GM21390 (cell line): ENCODE measurements around the gene CASP9.
"Not testable (repeated sequence)": the region's sequence is repeated elsewhere in the genome, so short reads cannot be mapped to it uniquely, and the experiment has no call there.

ENCODE experiments used
- ATAC-seq: cut with Tn5 transposase; IDR thresholded peaks from one replicate; pipeline ENCODE4 v1.9.1; 2021; ENCODE audit not compliant: unreplicated experiment

The CASP9 gene

DNA sequence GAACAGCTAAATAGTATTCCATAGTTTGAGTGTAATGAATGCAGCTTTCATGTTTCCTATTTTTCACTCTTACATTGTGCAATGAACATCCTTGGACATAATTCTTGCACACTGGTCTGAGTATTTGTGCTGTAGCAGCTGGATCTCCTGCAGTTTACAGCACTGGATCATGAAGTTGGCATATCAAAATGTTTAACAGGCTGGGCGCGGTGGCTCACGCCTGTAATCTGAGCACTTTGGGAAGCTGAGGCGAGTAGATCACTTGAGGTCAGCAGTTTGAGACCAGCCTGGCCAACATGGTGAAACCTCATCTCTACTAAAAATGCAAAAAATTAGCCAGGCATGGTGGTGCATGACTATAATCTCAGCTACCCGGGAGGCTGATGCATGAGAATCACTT lies 52.9 kb downstream of the CASP9 start:
- ATAC-seq, result not testable (repeated sequence)

DNA sequence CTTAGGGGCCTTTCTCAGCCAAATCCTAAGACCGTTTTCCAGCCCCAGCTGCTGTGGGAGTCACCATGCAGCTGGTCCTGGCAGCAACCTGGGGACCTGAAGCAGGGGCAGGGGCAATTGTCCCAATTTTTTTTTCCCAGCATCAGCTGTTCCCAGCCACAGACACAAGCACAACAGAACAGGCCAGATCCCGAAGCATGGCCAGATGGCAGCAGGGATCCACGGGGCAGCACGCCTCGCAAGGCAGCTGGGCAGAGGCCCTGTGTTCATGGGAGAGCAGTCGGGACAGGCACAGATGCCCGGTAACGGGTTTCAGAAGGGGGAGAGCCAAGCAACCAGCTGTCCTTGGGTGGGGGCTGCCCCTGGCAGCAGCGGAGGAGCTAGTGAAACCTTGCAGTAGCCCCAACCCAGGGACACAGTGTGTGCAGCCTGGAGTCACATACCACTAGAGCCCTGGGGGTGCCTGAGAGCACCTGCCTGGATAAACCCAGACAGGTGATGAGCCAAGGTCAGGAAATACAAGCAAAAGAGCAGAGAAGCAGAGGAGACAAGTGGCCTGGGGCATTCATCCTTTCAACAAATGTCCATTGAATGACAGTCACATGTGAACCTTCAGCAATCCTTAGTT lies 54.1 kb downstream of the CASP9 start:
- not testable (repeated sequence) for ATAC-seq

DNA sequence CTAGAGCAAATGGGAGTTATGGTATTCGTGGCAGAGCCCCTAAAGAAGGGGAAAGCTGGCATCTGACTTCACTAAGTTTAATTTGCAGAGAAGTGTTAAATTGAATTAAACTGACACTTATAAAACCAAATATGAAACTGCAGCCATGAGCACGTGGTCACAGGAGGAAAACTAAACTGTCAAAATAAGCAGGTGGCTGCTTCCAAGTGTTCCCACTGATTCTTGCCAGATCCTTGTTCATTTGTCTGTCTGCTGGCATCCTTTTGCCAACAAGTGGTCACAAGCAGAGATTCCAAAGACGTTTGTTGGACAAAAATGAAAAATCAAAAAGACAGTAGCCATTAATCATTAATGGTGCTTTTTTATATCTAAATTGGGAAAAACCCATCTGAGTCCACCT lies 54.7 kb downstream of the CASP9 start:
- ATAC-seq, result no peak

DNA sequence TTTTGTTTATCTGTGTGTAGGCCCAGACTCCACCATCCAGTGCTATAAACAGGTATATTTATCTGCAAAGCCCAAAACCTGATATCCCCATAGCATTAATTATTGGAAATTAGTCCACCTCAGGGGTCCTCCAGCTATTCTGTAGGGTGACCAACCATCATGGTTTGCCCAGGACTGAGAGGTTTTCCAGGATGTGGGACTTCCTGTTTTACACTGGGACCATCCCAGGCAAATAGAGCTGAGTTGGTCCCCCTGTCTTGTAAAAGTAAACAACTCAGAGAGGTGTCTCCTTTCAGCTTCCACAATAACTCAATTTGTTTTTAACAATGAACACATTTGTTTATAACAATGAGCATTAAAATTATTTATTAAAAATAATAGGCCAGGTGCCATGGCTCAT lies 55.9 kb downstream of the CASP9 start:
- no peak for ATAC-seq

DNA sequence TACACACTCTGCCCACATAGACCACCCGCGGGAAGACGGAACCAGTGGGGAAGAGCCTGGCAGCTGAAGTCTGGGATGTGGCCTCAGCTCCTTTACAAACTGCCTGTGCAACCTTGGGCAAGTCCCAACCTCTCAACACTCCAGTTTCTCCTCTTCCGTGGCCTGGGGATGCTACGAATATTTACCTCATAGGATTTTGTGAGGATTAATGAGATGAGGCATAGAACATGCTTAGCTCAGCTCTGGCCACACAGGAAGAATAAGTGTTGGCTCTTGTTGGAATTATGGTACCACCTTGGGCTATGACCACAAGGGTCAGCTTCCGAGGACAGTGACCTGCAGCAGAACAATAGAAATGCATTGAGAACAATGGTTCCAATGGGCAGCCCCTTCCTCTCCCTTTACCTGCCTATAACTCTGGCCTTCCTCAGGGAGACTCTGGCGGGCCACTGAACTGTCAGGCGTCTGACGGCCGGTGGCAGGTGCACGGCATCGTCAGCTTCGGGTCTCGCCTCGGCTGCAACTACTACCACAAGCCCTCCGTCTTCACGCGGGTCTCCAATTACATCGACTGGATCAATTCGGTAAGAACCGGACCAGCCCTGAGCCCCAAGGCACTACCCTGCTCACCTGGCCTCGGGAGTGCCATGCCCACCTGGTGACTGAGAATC lies 56.9 kb downstream of the CASP9 start:
- ATAC-seq, result not testable (repeated sequence)

DNA sequence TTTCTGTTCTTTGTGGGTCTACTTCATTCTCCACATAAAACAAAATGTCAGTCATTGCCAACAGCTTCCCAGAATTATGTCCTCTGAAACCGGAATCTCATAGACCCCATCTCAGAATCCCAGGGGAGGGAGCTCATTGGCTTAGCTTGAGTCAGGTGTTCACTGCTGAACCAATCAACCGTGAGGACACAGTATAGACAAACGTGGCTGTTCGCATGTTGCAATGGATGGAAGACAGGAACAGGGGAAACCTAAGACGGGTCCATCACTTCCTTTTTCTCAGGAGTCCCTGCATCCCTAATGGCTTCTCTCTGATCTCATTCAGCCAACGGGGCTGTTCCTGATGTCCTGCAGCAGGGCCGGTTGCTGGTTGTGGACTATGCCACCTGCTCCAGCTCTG lies 58.3 kb downstream of the CASP9 start:
- no peak for ATAC-seq

DNA sequence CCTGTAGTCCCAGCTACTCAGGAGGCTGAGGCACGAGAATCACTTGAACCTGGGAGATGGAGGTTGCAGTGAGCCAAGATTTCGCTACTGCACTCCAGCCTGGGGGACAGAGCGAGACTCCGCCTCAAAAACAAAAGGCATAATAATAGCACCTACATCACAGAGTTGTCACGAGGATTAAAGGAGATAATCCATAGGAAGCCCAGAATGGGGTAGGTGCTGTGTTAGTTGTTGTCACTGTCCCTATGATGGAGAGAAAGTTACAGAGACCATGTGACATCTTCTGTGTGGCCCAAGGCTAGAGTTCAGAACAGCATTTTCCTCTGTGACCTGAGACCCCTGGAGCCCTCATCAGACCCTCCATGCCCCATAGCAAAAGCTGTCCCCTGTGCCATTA lies 60.1 kb downstream of the CASP9 start:
- not testable (repeated sequence) for ATAC-seq

DNA sequence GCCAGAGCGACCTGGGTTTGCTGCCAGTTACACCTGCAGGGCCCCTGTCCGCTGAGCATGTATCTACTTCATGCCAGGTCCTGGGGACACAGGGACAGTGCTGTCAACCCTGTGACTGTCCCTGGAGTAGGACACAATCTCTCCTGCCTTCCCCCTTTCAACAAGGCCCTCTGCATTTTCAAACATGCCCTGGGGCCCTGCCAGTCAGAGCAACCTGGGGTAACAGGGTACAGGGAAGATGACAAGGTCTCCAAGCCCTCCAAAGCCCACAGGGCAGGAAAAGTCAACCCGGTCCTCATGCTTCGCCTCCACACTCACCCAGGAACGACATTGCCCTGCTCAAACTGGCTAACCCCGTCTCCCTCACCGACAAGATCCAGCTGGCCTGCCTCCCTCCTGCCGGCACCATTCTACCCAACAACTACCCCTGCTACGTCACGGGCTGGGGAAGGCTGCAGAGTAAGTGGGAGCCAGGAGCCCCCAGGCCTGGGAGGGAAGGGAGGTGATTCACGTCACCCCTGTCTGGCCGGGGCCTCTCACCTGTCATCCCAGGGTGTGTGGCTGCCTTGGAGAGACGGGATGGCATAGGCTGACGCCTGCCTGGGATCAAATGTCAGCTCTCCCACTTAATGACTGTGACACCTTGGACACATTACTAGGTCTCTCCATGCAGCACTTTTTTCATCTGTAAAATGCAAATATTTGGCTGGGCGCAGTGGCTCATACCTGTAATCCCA lies 60.8 kb downstream of the CASP9 start:
- not testable (repeated sequence) for ATAC-seq

DNA sequence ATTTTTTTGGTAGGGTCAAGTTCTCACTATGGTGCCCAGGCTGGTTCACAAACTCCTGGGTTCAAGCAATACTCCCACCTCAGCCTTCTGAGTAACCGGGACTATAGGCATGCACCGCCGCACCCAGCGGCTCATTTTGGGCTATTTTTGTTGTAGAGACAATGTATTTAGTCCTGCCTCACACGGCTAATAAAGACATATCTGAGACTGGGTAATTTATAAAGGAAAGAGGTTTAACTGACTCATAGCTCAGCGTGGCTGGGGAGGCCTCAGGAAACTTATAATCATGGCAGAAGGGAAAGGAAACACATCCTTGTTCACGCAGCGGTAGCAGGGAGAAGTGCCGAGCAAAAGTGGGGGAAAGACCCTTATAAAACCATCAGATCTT lies 63.3 kb downstream of the CASP9 start:
- ATAC-seq, result no peak

DNA sequence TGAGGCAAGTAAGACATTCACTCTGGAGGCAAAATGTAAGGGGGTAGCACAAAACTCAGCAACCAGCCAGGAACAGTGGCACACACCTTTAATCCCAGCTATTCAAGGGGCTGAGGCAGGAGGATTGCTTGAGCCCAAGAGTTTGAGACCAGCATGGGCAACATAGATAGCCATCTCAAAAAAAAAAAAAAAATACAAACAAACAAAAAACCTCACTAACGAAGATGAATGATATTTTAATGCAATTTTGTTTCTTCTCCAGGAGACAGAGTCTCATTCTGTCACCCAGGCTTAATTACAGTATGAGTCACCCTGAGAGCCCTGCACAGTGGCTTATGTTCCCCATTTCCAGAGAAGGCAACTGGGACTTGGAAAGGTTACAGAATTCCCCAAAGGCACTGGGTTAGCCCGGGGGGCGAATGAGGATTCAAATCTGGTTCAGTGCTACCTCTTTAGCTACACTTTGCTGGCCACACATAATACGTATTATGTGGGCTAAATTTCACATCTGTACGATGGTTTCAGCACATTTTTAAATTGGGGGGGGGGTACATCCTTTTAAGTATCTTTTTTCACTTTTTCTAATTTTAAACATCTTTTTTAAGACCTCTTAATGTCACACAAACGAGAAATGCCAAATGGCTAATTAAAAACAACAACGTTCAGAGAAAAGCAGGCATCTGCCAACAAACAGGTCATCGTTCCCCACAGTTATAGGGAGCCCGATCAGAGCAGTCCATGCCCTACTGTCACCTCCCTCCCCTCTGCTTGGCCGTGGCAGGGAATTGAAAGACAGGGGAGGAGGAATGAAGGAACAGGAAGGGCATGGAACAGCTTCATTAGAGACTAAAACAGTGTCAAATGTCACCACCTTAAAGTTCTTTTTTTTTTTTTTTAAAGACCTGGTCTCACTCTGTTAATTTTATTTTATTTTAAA lies 64.0 kb downstream of the CASP9 start:
- no peak for ATAC-seq

DNA sequence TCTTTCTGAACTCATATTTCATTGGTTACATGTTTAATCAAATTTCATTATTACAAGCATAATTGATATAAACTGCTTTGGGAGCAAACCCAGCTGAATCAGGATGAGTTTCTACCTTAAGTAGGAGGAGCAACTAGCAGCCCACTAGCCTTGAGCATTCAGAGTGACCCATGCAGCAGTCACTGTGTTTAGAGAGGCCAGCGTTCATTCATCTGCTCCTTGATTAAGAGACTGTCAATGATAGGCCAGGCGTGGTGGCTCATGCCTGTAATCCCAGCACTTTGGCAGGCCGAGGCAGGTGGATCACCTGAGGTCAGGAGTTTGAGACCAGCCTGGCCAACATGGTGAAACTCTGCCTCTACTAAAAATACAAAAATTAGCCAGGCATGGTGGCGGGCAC lies 65.6 kb downstream of the CASP9 start:
- not testable (repeated sequence) for ATAC-seq

DNA sequence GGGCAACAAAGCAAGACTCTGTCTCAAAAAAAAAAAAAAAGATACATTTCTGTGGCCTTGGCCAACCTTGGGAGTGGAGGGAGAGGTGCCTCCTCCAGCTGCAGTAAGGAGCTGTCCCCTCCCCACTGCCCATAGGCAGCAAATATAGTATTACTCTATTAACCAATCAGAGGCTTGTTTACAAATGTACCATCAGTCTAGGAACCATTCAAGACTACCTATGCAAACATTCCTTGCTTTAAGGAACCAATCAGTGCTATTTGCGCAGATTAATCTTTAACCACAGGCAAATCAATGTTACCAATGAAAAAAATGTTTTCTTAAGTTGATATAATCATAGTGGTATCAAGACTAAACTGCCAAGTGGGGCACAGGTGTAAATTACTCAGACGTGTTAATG lies 66.4 kb downstream of the CASP9 start:
- ATAC-seq, result no peak

DNA sequence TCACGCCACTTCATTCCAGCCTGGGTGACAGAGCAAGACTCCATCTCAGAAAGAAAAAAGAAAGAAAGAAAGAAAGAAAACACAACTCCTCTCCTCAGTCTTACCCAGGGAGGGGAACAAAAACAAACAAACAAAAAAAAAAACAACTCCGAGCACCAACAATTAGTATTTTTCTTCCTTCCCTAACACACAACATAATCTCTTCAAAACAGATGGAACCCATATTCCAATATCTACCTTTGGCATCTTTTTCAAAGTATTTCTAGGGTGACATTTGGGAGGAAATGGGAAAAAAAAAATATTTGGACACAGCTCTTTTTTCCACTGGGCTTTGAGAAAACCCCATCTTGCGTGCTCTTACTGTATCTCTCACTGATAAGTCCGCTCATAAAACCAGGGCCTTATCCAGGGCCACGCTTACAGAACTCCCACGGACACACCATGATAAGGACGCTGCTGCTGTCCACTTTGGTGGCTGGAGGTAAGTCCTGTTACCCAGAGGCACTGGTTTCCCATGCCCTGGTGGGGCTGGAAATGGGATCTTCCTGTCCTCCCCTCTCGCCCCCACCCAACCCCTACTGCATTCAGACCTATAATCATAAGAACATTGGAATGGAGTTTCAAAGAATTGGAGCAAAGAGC lies 67.6 kb downstream of the CASP9 start, which contains the start of gene CELA2A:
Gene CELA2A, plus strand, starts transcription at position 420 of the 642 bp plus-strand sequence. Its CDS starts 22 bp downstream, at position 442.
- no peak for ATAC-seq

DNA sequence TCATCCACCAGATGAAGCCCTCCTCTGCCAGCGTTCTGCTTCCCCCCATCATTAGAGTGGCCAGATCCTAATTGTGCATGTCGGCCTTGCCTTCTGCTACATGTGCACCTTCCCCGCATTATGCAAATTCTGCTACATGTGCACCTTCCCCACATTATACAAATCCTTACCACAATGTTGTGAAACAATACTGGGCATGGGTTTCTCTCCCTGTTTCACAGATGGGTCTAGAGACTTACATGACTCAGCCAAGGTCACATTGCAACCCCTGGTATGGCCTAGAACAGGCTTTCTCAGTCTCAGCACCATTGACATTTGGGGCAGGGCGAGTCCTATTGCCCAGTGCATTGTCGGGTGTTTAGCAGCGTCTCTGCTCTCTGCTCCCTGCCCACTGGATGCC lies 68.5 kb downstream of the CASP9 start:
- ATAC-seq, result peak; percentile 66

DNA sequence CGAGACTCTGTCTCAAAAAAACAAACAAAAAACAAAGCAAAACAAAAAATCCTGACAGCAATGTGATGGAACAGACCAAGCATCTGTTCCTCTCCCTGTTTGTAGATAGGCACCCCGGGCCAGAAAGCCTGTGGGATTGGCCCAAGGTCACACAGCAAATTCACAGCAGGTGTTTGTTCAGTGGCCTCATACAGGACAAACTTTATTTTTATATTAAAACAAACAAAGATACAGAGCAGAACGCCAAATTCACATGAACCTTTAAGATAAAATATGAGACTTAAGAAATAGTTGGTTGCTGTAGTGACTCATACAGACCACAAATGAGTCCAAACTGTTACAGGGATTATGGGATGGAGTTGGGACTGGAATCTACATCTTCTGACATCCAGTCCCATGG lies 69.8 kb downstream of the CASP9 start:
- no peak for ATAC-seq

DNA sequence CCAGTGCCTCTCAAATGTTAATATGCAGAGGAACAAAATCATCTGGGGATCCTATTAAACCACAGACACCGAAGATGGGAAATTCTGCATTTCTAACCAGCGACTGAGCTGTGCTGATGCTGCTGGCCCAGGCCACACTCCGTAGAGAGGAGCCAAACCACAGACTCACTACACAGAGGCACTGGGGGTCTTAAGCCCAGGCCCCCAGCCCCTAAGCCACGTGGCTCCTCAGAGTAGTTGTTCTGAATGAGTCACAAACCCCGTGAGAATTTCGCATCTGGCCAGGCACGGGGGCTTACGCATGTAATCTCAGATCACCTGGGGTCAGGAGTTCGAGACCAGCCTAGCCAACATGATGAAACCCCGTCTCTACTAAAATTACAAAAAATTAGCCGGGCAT lies 70.3 kb downstream of the CASP9 start:
- ATAC-seq, result no peak

DNA sequence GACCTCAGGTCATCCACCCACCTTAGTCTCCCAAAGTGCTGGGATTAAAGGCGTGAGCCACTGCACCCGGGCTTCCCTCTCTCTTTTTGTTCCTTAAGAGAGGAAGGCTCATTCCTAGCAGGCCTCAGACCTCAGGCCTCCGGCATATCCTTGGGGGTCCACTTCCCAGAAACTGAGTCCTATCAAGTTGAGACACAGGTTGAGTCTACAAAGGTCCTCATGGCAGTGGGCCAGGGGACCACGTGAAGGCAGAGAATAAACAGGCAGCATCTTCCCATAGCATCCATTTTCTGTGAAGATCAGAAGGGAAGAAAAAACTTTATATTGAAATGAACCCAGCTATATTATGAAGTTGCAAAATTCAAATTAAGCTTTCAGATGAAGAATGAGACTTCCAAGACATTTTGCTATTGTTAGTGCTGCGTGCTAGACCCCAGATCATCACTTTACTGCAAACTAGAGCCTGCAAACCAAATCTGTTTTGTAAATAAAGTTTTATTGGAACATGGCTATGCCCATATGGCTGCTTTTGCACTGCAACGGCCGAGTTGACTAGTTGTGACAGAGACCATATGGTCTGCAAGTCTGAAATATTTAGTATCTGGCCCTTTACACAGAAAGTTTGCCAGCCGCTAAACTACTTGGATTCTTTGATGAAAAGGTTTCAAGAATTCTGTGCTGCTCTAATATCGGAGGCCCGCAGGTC lies 71.0 kb downstream of the CASP9 start:
- ATAC-seq, result no peak

DNA sequence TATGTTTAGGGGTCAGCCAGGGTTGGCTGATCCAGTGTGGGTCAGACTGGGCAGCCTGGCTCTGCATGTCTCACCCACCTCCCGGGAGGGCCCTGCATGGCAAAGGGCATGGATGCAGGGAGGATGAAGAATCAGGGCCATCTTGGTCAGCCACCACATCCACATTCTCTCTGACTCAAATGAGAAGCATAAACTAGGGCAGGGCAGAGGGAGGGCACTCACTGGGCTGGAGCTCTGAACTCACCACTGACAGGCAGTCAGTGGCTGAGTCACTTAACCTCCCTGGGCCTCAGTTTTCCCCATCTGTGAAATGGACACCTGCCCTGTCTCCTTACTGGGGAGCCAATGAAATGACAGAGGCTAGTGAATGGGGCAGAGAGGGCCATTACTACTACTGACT lies 71.8 kb downstream of the CASP9 start:
- ATAC-seq, result no peak

DNA sequence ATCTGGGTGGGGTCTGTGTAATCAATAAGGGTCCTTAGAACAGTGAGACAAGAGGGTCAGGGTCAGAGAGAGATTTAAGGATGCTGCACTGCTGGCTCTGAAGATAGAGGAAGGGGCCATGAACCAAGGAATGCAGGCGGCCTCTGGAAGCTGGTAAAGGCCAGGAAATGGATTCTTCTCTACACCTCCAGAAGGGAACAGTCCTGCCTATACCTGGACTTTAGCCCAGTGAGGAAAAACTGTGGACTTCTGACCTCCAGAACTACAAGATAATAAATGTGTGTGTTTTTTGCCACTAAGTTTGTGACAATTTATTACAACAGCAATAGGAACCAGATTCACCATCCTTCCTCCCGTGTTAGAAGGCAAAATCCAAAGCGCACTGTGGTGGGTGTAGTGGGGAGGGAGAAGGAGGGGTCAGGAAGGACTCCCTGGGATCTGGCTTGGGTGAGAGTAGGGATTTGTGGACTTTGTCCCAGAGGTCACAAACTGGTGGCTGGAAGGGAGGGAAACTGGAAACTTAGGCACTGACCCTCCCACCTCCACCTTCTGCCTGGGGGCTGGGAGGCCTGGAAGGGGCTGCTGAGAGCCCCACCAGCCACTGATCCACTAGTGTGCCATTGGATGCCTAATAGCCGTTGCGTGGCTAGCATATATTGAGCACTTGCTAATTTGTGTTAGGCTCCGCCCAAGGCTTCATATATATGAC lies 72.8 kb downstream of the CASP9 start:
- no peak for ATAC-seq
